ES-I3 (cell line): ENCODE data around the gene NDUFA12.

Source experiments
- H3K36me3 ChIP-seq: 2 replicates; pipeline ENCODE4 v1.6.1; 2013; ENCODE audit warnings: mild to moderate bottlenecking, low read length, control low read depth, moderate library complexity; ENCODE audit not compliant: insufficient read depth
- H3K4me1 ChIP-seq: 2 replicates; pipeline ENCODE4 v1.6.1; 2013; ENCODE audit warnings: mild to moderate bottlenecking, control low read depth, low read length; ENCODE audit not compliant: insufficient read depth
- H3K9ac ChIP-seq: 2 replicates; pipeline ENCODE4 v1.6.1; 2013; ENCODE audit warnings: low read depth, mild to moderate bottlenecking, low read length, moderate library complexity
- H3K9me3 ChIP-seq: 2 replicates; pipeline ENCODE4 v1.6.1; 2013; ENCODE audit warnings: mild to moderate bottlenecking, low read length, moderate library complexity; ENCODE audit not compliant: control insufficient read depth, insufficient read depth

The NDUFA12 gene

GRCh38 chr12:94941440-94941862 lies 62.0 kb downstream of the NDUFA12 start:
- H3K4me1 ChIP-seq = no peaks in the 10 kb centered on the region
- no peak overlapping the region for H3K9ac ChIP-seq
- no peaks in the 10 kb centered on the region for H3K9me3 ChIP-seq
- no peaks in the 10 kb centered on the region for H3K36me3 ChIP-seq

- no peak overlapping the region for H3K9ac ChIP-seq
- H3K4me1 ChIP-seq = no peaks in the 10 kb centered on the region
- H3K36me3 ChIP-seq = no peaks in the 10 kb centered on the region
- no peaks in the 10 kb centered on the region for H3K9me3 ChIP-seq
These were observed 62.7 kb downstream of the NDUFA12 start for GRCh38 chr12:94940771-94941170.

DNA sequence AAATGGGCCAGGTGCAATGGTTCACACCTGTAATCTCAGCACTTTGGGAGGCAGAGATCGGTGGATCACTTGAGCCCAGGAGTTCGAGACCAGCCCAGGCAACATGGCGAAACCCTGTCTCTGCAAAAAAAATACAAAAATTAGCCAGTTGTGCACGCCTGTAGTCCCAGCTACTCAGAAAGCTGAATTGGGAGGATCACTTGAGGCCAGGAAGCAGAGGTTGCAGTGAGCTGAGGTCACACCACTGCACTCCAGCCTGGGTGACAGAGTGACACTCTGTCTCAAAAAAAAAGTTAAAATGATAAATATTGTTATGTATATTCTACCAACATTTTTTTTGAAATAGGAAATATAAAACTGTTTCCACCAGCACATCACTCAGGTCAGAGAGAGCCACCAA lies 64.9 kb downstream of the NDUFA12 start:
- no peaks in the 10 kb centered on the region for H3K9me3 ChIP-seq
- H3K4me1 ChIP-seq = no peaks in the 10 kb centered on the region
- no peak overlapping the region for H3K9ac ChIP-seq
- H3K36me3 ChIP-seq = no peaks in the 10 kb centered on the region

DNA sequence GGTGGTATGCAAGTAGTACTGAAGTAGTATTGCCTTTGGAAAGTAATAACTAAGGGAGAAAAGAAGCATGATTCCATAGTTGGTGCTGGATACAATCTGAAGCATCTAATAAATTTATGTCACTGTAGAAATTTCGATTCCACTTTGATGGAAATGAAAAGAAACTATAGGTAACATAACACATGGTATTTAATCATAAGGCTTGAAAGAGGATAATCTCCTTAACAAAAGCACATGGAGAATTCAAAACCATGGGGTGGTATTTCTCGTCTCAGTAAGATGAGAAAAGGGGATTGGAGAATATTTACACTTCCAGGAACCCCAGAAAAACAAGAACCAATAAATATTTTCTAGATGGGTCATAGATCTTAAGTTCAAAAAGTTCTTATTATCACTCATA lies 72.7 kb downstream of the NDUFA12 start:
- Histone ChIP-seq H3K9ac (no peak overlapping the region), H3K36me3 (no peaks in the 10 kb centered on the region)

GRCh38 chr12:94930216-94930654 lies 73.3 kb downstream of the NDUFA12 start:
- Histone ChIP-seq H3K9ac (no peak overlapping the region), H3K4me1 (no peaks in the 10 kb centered on the region), H3K9me3 (no peaks in the 10 kb centered on the region), H3K36me3 (no peaks in the 10 kb centered on the region)

More for the DNA sequence above, 72.7 kb downstream of the NDUFA12 start:
- Histone ChIP-seq H3K4me1 (no peaks in the 10 kb centered on the region), H3K9me3 (no peaks in the 10 kb centered on the region)

GRCh38 chr12:94929780-94930179 lies 73.7 kb downstream of the NDUFA12 start:
- no peaks in the 10 kb centered on the region for H3K4me1 ChIP-seq
- H3K9ac ChIP-seq = no peak overlapping the region
- H3K9me3 ChIP-seq = no peaks in the 10 kb centered on the region
- no peaks in the 10 kb centered on the region for H3K36me3 ChIP-seq

GRCh38 chr12:94925729-94926128 lies 77.8 kb downstream of the NDUFA12 start:
- H3K4me1 ChIP-seq = no peaks in the 10 kb centered on the region
- H3K9me3 ChIP-seq = no peaks in the 10 kb centered on the region
- no peaks in the 10 kb centered on the region for H3K36me3 ChIP-seq
- H3K9ac ChIP-seq = no peak overlapping the region

DNA sequence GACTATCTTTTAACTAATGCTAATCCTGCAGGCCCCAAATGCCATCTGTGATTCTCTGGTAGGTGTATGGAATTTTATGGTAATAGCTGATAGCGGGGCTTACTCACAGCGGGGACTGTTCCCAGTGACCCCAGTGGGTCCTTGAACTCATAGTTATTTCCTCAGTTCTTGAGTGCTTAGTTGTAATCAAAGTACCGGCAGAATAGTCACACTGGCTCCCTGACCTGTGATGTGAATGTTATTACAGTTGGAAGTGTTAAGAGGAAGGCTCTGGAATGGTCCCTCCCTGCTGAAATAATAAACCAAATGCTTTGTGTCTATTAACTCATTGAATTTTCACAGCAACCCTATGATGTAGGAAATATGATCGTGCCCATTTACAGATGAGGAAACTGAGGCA lies 78.3 kb downstream of the NDUFA12 start:
- Histone ChIP-seq H3K36me3 (no peaks in the 10 kb centered on the region), H3K9ac (no peak overlapping the region), H3K4me1 (no peaks in the 10 kb centered on the region), H3K9me3 (no peaks in the 10 kb centered on the region)

GRCh38 chr12:94922561-94922960 lies 80.9 kb downstream of the NDUFA12 start:
- H3K4me1 ChIP-seq = no peaks in the 10 kb centered on the region
- no peaks in the 10 kb centered on the region for H3K9me3 ChIP-seq
- no peaks in the 10 kb centered on the region for H3K36me3 ChIP-seq
- H3K9ac ChIP-seq = no peak overlapping the region
